ENCODE data around the gene HPCAL1.

Gene HPCAL1

GRCh38 chr2:10306901-10307463, 4.3 kb downstream of the HPCAL1 start:
- H3K4me3 ChIP-seq = peak overlapping the region in 8 of 10 experiments; percentile 4 to 40 (median 28); a peak in 13 of 20 replicates
- no peak for TF ChIP-seq Cebpa-rat (IDR thresholded peaks at IDR 0.05)

GRCh38 chr2:10307561-10308156, 5.0 kb downstream of the HPCAL1 start:
- Histone ChIP-seq H3K9ac (peak overlapping the region in 10 of 11 experiments; percentile 21 to 66 (median 35); a peak in 13 of 22 replicates), H3K4me2 (peak overlapping the region; percentile 92 to 99 (median 97)), H3K4me3 (peak overlapping the region in 8 of 10 experiments; percentile 4 to 40 (median 28); a peak in 13 of 20 replicates), H4K20me1 (peaks cover 56 to 98% (median 88%) of the 10 kb centered on the region in 11 experiments), H3K9me3 (replicated peaks in 1 of 11) (peaks cover 0 to 12% (median under 1%) of the 10 kb centered on the region in 11 experiments; a peak in 6 of 22 replicates), H3K36me3 (peaks cover 13 to 19% (median 16%) of the 10 kb centered on the region in 11 experiments; a peak in 19 of 22 replicates), H3K27ac (peak overlapping the region in 10 of 11 experiments; percentile 13 to 76 (median 44); a peak in 17 of 22 replicates), H3K4me1 (peaks cover 45 to 59% (median 52%) of the 10 kb centered on the region in 10 experiments), H3K27me3 (no peaks in the 10 kb centered on the region; a peak in 4 of 22 replicates)
- peak in 5 of 11 experiments; percentile 40 to 86 (median 60); a peak in 6 of 22 replicates for TF ChIP-seq Cebpa-rat (IDR thresholded peaks at IDR 0.05)

More at GRCh38 chr2:10306901-10307463, 4.3 kb downstream of the HPCAL1 start:
- H3K4me2 ChIP-seq = peak overlapping the region; percentile 92 to 99 (median 97)
- peaks cover 48 to 61% (median 54%) of the 10 kb centered on the region in 10 experiments for H3K4me1 ChIP-seq
- no peaks in the 10 kb centered on the region; a peak in 4 of 22 replicates for H3K27me3 ChIP-seq
- peak overlapping the region in 10 of 11 experiments; percentile 7 to 63 (median 35); a peak in 10 of 22 replicates for H3K9ac ChIP-seq
- peaks cover 0 to 10% (median 0%) of the 10 kb centered on the region in 11 experiments; a peak in 4 of 22 replicates for H3K9me3 ChIP-seq (replicated peaks in 1 of 11)
- H3K36me3 ChIP-seq = peaks cover 6 to 18% (median 10%) of the 10 kb centered on the region in 11 experiments; a peak in 18 of 22 replicates
- H4K20me1 ChIP-seq = peaks cover 56 to 92% (median 85%) of the 10 kb centered on the region in 11 experiments
- peak overlapping the region in 10 of 11 experiments; percentile 13 to 71 (median 44); a peak in 16 of 22 replicates for H3K27ac ChIP-seq

DNA sequence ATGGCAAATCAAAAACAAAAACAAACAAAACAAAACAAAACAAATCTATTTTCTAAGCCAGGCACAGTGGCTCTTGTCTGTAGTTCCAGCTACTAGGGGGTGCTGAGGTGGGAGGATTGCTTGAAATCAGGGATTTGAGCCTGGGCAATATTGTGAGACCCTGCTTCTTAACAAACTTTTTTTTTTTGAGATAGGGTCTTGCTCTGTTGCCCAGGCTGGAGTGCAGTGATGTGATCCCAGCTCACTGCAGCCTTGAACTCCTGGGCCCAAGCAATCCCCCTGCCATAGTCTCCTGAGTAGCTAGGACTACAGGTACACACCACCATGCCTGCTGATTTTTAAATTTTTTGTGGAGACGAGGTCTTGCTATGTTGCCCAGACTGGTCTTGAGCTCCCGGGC, 6.2 kb downstream of the HPCAL1 start:
- Histone ChIP-seq H3K9ac (no peak overlapping the region), H3K27me3 (no peaks in the 10 kb centered on the region), H3K27ac (0 out of 22 replicates have a peak overlapping the region, but pooled peaks of 1 of the 11 experiments have one; percentile 76), H4K20me1 (peaks cover 51 to 100% (median 89%) of the 10 kb centered on the region in 11 experiments), H3K36me3 (peaks cover 15 to 27% (median 21%) of the 10 kb centered on the region in 11 experiments; a peak in 19 of 22 replicates), H3K9me3 (replicated peaks in 1 of 11) (peaks cover 0 to 20% (median 7%) of the 10 kb centered on the region in 11 experiments; a peak in 6 of 22 replicates), H3K4me3 (no peak overlapping the region), H3K4me1 (peaks cover 45 to 56% (median 50%) of the 10 kb centered on the region in 10 experiments), H3K4me2 (peak overlapping the region in 4 of 11 experiments; percentile 1 to 97 (median 54); a peak in 3 of 22 replicates)
- TF ChIP-seq Cebpa-rat (IDR thresholded peaks at IDR 0.05) = no peak

- Histone ChIP-seq H3K9me3 (replicated peaks in 1 of 11) (peaks cover 0 to 20% (median 7%) of the 10 kb centered on the region in 11 experiments; a peak in 6 of 22 replicates), H3K9ac (no peak overlapping the region), H3K4me2 (peak overlapping the region in 5 of 11 experiments; percentile 1 to 92 (median 15); a peak in 3 of 22 replicates), H3K27me3 (no peaks in the 10 kb centered on the region), H3K27ac (no peak overlapping the region), H3K4me3 (no peak overlapping the region), H3K4me1 (peaks cover 41 to 55% (median 47%) of the 10 kb centered on the region in 10 experiments), H4K20me1 (peaks cover 47 to 100% (median 90%) of the 10 kb centered on the region in 11 experiments), H3K36me3 (peaks cover 15 to 27% (median 21%) of the 10 kb centered on the region in 11 experiments; a peak in 19 of 22 replicates)
- TF ChIP-seq Cebpa-rat (IDR thresholded peaks at IDR 0.05) = no peak
Measured at GRCh38 chr2:10309286-10309685, 6.6 kb downstream of the HPCAL1 start.

DNA sequence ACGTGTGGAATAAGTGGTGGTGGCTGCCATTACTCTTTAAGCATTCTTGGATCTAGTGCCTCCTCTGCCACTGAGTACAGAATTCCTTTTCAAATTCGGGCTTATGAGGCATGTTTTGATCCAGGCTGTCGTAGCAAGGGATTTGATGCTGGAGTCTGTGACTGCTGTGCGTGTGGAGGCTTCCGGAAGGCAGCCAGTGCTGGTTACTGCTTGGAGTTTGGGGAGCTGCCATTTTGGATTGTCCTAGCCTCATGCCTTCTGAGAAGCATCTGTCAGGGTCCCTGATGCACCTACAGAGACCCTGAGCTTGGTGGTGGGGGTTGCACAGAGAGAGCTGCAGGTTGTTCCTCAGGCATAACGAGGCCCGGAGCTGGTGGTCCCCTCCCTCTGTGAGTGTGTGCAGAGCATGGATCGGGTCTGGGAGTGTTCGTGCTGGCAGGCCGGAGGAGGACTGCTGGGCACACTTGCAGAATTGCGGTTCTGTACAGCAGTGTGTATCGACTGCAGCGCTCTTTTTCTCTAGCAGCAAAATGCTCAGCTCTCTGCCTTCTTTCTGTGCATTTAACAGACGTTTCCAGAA, 7.7 kb downstream of the HPCAL1 start:
- Histone ChIP-seq H3K9ac (no peak overlapping the region), H3K4me2 (no peak overlapping the region; a peak in 1 of 22 replicates), H4K20me1 (peaks cover 37 to 100% (median 89%) of the 10 kb centered on the region in 11 experiments), H3K9me3 (replicated peaks in 1 of 11) (peaks cover 0 to 20% (median 7%) of the 10 kb centered on the region in 11 experiments; a peak in 6 of 22 replicates), H3K27me3 (no peaks in the 10 kb centered on the region), H3K36me3 (peaks cover 15 to 27% (median 21%) of the 10 kb centered on the region in 11 experiments; a peak in 19 of 22 replicates), H3K4me1 (peaks cover 30 to 44% (median 36%) of the 10 kb centered on the region in 10 experiments), H3K4me3 (no peak overlapping the region), H3K27ac (no peak overlapping the region)
- TF ChIP-seq Cebpa-rat (IDR thresholded peaks at IDR 0.05) = no peak

- H3K4me3 ChIP-seq = no peak overlapping the region
- TF ChIP-seq Cebpa-rat (IDR thresholded peaks at IDR 0.05) = no peak
- H3K36me3 ChIP-seq = peaks cover 15 to 27% (median 21%) of the 10 kb centered on the region in 11 experiments; a peak in 19 of 22 replicates
- peaks cover 36 to 100% (median 89%) of the 10 kb centered on the region in 11 experiments; a peak in 21 of 22 replicates for H4K20me1 ChIP-seq
- H3K27ac ChIP-seq = no peak overlapping the region
- no peak overlapping the region for H3K4me2 ChIP-seq
- H3K4me1 ChIP-seq = peaks cover 17 to 34% (median 26%) of the 10 kb centered on the region in 10 experiments
- peaks cover 0 to 20% (median 7%) of the 10 kb centered on the region in 11 experiments; a peak in 6 of 22 replicates for H3K9me3 ChIP-seq (replicated peaks in 1 of 11)
- H3K27me3 ChIP-seq = no peaks in the 10 kb centered on the region
- no peak overlapping the region for H3K9ac ChIP-seq
Measured at GRCh38 chr2:10311736-10312135, 9.0 kb downstream of the HPCAL1 start.

GRCh38 chr2:10312437-10312957, 9.8 kb downstream of the HPCAL1 start:
- Histone ChIP-seq H3K27ac (no peak overlapping the region), H3K9me3 (replicated peaks in 1 of 11) (peaks cover 0 to 20% (median 7%) of the 10 kb centered on the region in 11 experiments; a peak in 6 of 22 replicates), H3K9ac (no peak overlapping the region), H3K4me3 (no peak overlapping the region), H3K27me3 (no peaks in the 10 kb centered on the region), H3K4me1 (peaks cover 11 to 27% (median 18%) of the 10 kb centered on the region in 10 experiments), H3K4me2 (no peak overlapping the region), H3K36me3 (peaks cover 15 to 32% (median 21%) of the 10 kb centered on the region in 11 experiments; a peak in 19 of 22 replicates), H4K20me1 (peaks cover 33 to 100% (median 89%) of the 10 kb centered on the region in 11 experiments; a peak in 20 of 22 replicates)
- no peak for TF ChIP-seq Cebpa-rat (IDR thresholded peaks at IDR 0.05)

GRCh38 chr2:10316336-10316735, 13.6 kb downstream of the HPCAL1 start:
- Histone ChIP-seq H3K4me3 (no peak overlapping the region), H3K36me3 (peaks cover 25 to 60% (median 34%) of the 10 kb centered on the region in 11 experiments), H3K4me1 (peaks cover 0 to 11% (median 6%) of the 10 kb centered on the region in 10 experiments; a peak in 8 of 20 replicates), H3K9me3 (replicated peaks in 1 of 11) (peaks cover 17 to 43% (median 25%) of the 10 kb centered on the region in 11 experiments), H3K27ac (no peak overlapping the region; a peak in 1 of 22 replicates), H4K20me1 (peaks cover 32 to 95% (median 84%) of the 10 kb centered on the region in 11 experiments; a peak in 19 of 22 replicates), H3K27me3 (no peaks in the 10 kb centered on the region), H3K4me2 (no peak overlapping the region; a peak in 1 of 22 replicates), H3K9ac (no peak overlapping the region)
- no peak for TF ChIP-seq Cebpa-rat (IDR thresholded peaks at IDR 0.05)

Data from BLaER1 treated with 17β-estradiol and CSF1 and Interleukin-3, amounts not matched to agents 10 nM and 100 nM (cell line).